Right atrium auricular region (tissue), 2 donors: ENCODE measurements around the gene LAMTOR3. TPM values are rescaled to one million over a fixed set of nuclear protein-coding genes. Genes with fewer than 3 reads are reported as not detected.

Source experiments
- DNase-seq: peaks from one replicate; pipeline ENCODE4 v3.0.0-alpha.2; 2019; ENCODE audit warnings: low spot score
- H3K27ac ChIP-seq, 2 donors: fragments of 200-600 bp; sonication (generic); 1 replicate in 1 of 2; 2 replicates in 1 of 2; pipeline ENCODE4 v1.5.1; 2016 to 2019
- H3K27me3 ChIP-seq, 2 donors: fragments of 200-600 bp; sonication (generic); one replicate each; pipeline versions ENCODE4 v1.5.1 to v1.6.0; 2017 to 2019
- H3K36me3 ChIP-seq: fragments of 200-600 bp; sonication (generic); one replicate; pipeline ENCODE4 v1.5.1; 2016
- H3K4me1 ChIP-seq, 2 donors: fragments of 200-600 bp; sonication (generic); one replicate each; pipeline versions ENCODE4 v1.5.1 to v1.6.0; 2017 to 2019
- H3K4me3 ChIP-seq, 2 donors: fragments of 200-600 bp; sonication (generic); 1 replicate in 1 of 2; 2 replicates in 1 of 2; pipeline ENCODE4 v1.5.1; 2017 to 2019; ENCODE audit warnings: mild to moderate bottlenecking in 1 of 2, moderate library complexity in 1 of 2
- H3K9me3 ChIP-seq, 2 donors: fragments of 200-600 bp; sonication (generic); one replicate each; pipeline ENCODE4 v1.5.1; 2019
- total RNA-seq, 2 donors: library from RNA; depleted of rRNA; stranded (reverse); fragments of >200 nt; gene quantifications; one replicate each; pipeline ENCODE4 v1.1.0, GENCODE V29; 2016
- TF ChIP-seq, protein P1 (sequence below), 2 donors: fragments of 200-600 bp; sonication (generic); IDR thresholded peaks; one replicate each; pipeline ENCODE4 v1.5.1; 2019; ENCODE audit warnings: antibody characterized with exemption in 2 of 2

LAMTOR3 gene
- total RNA-seq, 2 donors from 2014 or later: 21.8 to 38.9 TPM

GRCh38 chr4:99841129-99841528 lies 53.1 kb downstream of the LAMTOR3 start:
- no peaks in the 10 kb centered on the region for H3K27me3 ChIP-seq
- H3K4me1 ChIP-seq: peaks cover 0 to 5% of the 10 kb centered on the region in 2 donors
- H3K36me3 ChIP-seq: no peaks in the 10 kb centered on the region
- no peaks in the 10 kb centered on the region for H3K9me3 ChIP-seq
- H3K27ac ChIP-seq: no peak overlapping the region
- no peak for DNase-seq
- H3K4me3 ChIP-seq: no peak overlapping the region
- TF ChIP-seq, protein P1, sequence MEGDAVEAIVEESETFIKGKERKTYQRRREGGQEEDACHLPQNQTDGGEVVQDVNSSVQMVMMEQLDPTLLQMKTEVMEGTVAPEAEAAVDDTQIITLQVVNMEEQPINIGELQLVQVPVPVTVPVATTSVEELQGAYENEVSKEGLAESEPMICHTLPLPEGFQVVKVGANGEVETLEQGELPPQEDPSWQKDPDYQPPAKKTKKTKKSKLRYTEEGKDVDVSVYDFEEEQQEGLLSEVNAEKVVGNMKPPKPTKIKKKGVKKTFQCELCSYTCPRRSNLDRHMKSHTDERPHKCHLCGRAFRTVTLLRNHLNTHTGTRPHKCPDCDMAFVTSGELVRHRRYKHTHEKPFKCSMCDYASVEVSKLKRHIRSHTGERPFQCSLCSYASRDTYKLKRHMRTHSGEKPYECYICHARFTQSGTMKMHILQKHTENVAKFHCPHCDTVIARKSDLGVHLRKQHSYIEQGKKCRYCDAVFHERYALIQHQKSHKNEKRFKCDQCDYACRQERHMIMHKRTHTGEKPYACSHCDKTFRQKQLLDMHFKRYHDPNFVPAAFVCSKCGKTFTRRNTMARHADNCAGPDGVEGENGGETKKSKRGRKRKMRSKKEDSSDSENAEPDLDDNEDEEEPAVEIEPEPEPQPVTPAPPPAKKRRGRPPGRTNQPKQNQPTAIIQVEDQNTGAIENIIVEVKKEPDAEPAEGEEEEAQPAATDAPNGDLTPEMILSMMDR (IDR thresholded peaks at IDR 0.05): no peak

- H3K9me3 ChIP-seq: no peaks in the 10 kb centered on the region
- no peaks in the 10 kb centered on the region for H3K36me3 ChIP-seq
- H3K4me1 ChIP-seq: no peaks in the 10 kb centered on the region
- H3K27ac ChIP-seq: no peak overlapping the region
- no peak overlapping the region for H3K4me3 ChIP-seq
- DNase-seq: no peak
- no peaks in the 10 kb centered on the region for H3K27me3 ChIP-seq
- TF ChIP-seq, protein P1 (IDR thresholded peaks at IDR 0.05): no peak
Measured at GRCh38 chr4:99838927-99839326, 55.3 kb downstream of the LAMTOR3 start.

DNA sequence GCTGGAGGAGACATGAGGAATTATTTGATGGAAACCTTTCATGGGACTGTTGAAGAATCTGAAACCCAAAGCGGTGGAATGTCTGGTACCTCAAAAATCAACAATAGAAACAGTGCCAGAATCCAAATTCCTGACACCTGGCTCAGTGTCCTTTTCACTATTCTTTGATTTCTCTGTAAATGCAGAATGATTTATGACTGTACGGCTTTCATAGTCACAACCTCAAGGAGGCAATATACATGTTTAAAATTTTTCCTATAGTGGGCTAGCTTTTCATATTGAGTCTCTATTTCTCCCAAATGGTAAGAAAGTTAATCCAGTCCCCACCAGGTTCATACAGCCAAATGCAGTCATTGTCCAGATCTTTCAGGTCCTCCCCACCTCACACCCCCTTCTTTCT lies 58.3 kb downstream of the LAMTOR3 start:
- TF ChIP-seq, protein P1 (IDR thresholded peaks at IDR 0.05): no peak
- no peak overlapping the region for H3K27ac ChIP-seq
- no peaks in the 10 kb centered on the region for H3K27me3 ChIP-seq
- no peaks in the 10 kb centered on the region for H3K36me3 ChIP-seq
- H3K4me1 ChIP-seq: no peaks in the 10 kb centered on the region
- H3K9me3 ChIP-seq: no peaks in the 10 kb centered on the region
- DNase-seq: no peak
- H3K4me3 ChIP-seq: no peak overlapping the region

GRCh38 chr4:99834569-99834968 lies 59.7 kb downstream of the LAMTOR3 start:
- Histone ChIP-seq H3K4me1 (no peaks in the 10 kb centered on the region), H3K27me3 (no peaks in the 10 kb centered on the region), H3K4me3 (no peak overlapping the region), H3K9me3 (no peaks in the 10 kb centered on the region), H3K36me3 (no peaks in the 10 kb centered on the region), H3K27ac (no peak overlapping the region)
- no peak for DNase-seq
- TF ChIP-seq, protein P1 (IDR thresholded peaks at IDR 0.05): no peak

DNA sequence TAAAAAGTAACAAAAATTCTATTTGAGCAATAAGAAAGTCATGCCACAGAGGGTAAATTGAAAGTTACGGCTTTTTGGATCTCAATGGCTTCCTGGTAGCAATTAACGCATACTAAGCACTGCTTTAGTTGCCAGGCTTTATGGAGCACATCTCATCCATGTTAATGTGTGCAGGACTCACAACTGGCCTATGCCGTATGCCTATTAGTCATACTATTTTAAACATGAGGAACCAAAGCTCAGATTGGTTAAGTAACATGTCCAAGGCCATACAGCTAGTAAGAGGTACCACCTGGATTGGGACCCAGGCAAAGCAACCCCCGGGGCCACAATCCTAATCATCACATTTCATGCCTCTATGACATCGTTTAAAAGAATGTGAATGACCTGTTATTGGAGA lies 60.5 kb downstream of the LAMTOR3 start:
- Histone ChIP-seq H3K4me3 (no peak overlapping the region), H3K27me3 (no peaks in the 10 kb centered on the region), H3K27ac (no peak overlapping the region), H3K9me3 (no peaks in the 10 kb centered on the region), H3K36me3 (no peaks in the 10 kb centered on the region), H3K4me1 (no peaks in the 10 kb centered on the region)
- TF ChIP-seq, protein P1 (IDR thresholded peaks at IDR 0.05): no peak
- no peak for DNase-seq

GRCh38 chr4:99832758-99833157 lies 61.5 kb downstream of the LAMTOR3 start:
- Histone ChIP-seq H3K4me3 (no peak overlapping the region), H3K9me3 (no peaks in the 10 kb centered on the region), H3K36me3 (no peaks in the 10 kb centered on the region), H3K4me1 (no peaks in the 10 kb centered on the region), H3K27me3 (no peaks in the 10 kb centered on the region), H3K27ac (no peak overlapping the region)
- no peak for DNase-seq
- TF ChIP-seq, protein P1 (IDR thresholded peaks at IDR 0.05): no peak
